GM23338 (cell line): ENCODE results near the gene SLC8A1. TPM values are rescaled to one million over a fixed set of nuclear protein-coding genes. Genes with fewer than 3 reads are reported as not detected.

ENCODE experiments used
- CREB1 ChIP-seq: fragments of 250-450 bp; sonication (Bioruptor Pico); IDR thresholded peaks from 2 replicates; pipeline ENCODE4 v1.5.0; 2020; ENCODE audit warnings: low read depth, mild to moderate bottlenecking, moderate library complexity
- EZH2phosphoT487 ChIP-seq: fragments of 200-600 bp; sonication (generic); IDR thresholded peaks from one replicate; pipeline ENCODE4 v1.8.1; 2018; ENCODE audit warnings: antibody characterized with exemption; ENCODE audit not compliant: unreplicated experiment
- NANOG ChIP-seq: IDR thresholded peaks from 2 replicates; pipeline ENCODE4 v1.6.1; 2016; ENCODE audit warnings: antibody characterized with exemption, borderline replicate concordance
- REST ChIP-seq: IDR thresholded peaks from one replicate; pipeline ENCODE4 v1.6.1; 2018; ENCODE audit warnings: antibody characterized with exemption; ENCODE audit not compliant: unreplicated experiment
- STAT1 ChIP-seq: IDR thresholded peaks from one replicate; pipeline ENCODE4 v1.6.1; 2016; ENCODE audit warnings: antibody characterized with exemption; ENCODE audit not compliant: unreplicated experiment
- ZNF114 ChIP-seq: fragments of 250-450 bp; sonication (Bioruptor Pico); IDR thresholded peaks from 2 replicates; pipeline ENCODE4 v1.5.0; 2020; ENCODE audit warnings: mild to moderate bottlenecking, moderate library complexity
- ZNF331 ChIP-seq: fragments of 250-450 bp; sonication (Bioruptor Pico); IDR thresholded peaks from 2 replicates; pipeline ENCODE4 v1.5.0; 2020; ENCODE audit warnings: low read depth, mild to moderate bottlenecking, moderate library complexity
- ZNF462 ChIP-seq: fragments of 250-450 bp; sonication (Bioruptor Pico); IDR thresholded peaks from 2 replicates; pipeline ENCODE4 v1.5.0; 2020; ENCODE audit warnings: mild to moderate bottlenecking, moderate library complexity
- polyA plus RNA-seq: library from polyadenylated mRNA; unstranded; fragments of >200 nt; fragmentation: Nextera tagmentation; extraction: Ambion mirVana; gene quantifications from 2 replicates; pipeline ENCODE4 v1.2.1, GENCODE V29; 2016
- total RNA-seq: library from RNA; depleted of rRNA; stranded (reverse); fragments of >200 nt; shearing (Covaris generic); gene quantifications from 2 replicates; pipeline ENCODE4 v1.2.3, GENCODE V29; 2014

The SLC8A1 gene
- total and polyA plus RNA-seq, 2 experiments from 2014 or later = 2.5 to 3.3 TPM

GRCh38 chr2:40487602-40488001, 35.7 kb upstream of the SLC8A1 start (continued):
- TF ChIP-seq ZNF462 (CRISPR knock-in tag) = no peak
- no peak for TF ChIP-seq STAT1
- TF ChIP-seq NANOG = no peak
- no peak for TF ChIP-seq REST
- TF ChIP-seq ZNF331 (CRISPR knock-in tag) = no peak
- TF ChIP-seq ZNF114 (CRISPR knock-in tag) = no peak
- no peak for TF ChIP-seq EZH2phosphoT487
- no peak for TF ChIP-seq CREB1
